HPDE6-E6E7 (cell line): ENCODE data around the gene POTEI.
"Not testable (repeated sequence)": the region's sequence is repeated elsewhere in the genome, so short reads cannot be mapped to it uniquely, and the experiment has no call there.

ENCODE experiments used
- DNase-seq: peaks from one replicate; pipeline ENCODE4 v3.0.0; 2011; ENCODE audit warnings: missing footprints; ENCODE audit errors: extremely low spot score

POTEI gene

DNA sequence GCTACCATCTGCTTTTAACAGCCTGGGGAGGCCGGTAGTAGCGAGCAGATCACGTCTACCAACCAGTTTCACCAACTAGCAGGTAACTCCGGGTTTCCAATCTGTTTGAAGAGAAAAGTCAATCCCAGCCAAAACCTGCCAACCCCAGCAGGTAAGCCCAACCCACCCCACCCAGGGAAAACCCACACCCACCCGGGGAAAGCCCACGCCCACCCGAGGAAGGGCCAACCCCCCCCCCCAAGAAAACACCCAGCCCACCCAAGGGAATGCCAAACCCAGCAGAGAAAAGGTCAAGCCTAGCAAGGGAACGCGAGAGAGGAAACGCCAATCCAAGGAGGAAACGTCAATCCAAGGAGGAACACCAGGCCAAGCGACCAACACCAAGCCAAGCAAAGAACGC, at the start of gene POTEI:
Gene POTEI, minus strand, starts transcription at position 101 of the 400 bp plus-strand sequence. Its CDS starts 93 bp downstream, at position 8.
- not testable (repeated sequence) for DNase-seq

DNA sequence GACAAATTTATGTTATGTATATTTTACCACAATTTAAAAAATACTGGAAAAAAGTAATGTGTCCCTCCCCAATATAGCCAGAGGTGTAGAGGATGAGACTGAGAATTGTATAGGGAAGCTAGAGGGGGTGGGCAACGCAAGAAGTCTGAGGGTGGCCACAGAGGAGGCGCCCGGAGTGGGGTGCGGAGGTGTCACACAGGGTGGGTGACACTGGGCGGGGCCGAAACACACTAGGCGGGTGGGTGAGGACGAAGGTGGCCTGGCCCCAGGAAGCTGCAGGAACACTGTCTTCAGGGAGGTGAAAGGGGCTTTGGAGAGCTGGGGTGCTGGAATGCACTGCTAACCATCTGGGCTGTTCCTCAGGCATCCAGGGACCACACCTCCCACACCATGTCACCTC, 47.3 kb upstream of the POTEI start:
- DNase-seq: not testable (repeated sequence)

DNA sequence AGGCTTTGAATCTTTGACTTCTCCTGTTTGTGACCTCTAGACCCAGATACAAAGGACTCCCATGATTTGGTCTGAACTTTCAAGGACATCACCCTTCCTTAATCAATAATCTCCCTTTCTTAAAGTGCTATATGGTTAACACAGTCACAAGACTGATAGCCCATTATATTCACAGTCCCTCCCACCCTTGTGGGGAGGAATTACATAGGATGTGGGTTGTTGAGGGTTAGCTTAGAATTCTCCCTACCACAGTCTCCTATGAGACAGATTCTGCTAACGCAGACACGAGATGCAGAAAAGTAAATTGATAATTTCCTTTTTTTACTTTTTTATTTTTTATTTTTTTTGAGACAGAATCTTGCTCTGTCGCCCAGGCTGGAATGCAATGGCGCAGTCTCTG, 45.0 kb upstream of the POTEI start:
- DNase-seq: not testable (repeated sequence)

DNA sequence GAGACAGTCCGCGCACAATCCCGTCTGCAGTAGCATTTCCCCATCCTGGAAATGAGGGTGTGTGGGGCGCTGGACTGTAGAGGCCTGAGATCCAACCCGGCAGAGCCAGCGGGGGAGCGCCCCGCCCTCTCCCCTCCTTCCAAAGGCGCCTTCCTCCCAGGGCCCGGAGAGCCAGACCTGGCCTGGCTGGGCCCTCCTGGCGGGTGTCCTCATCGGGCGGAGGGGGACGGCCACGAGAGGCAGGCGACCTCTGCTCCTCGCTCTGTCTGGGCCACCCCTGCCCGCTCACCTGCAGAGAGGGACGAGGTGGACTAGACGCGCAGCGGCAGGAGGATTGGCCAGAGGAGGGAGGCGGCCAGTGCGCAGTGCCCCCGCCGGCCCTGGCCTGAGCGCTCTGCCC, 40.3 kb upstream of the POTEI start:
- not testable (repeated sequence) for DNase-seq

DNA sequence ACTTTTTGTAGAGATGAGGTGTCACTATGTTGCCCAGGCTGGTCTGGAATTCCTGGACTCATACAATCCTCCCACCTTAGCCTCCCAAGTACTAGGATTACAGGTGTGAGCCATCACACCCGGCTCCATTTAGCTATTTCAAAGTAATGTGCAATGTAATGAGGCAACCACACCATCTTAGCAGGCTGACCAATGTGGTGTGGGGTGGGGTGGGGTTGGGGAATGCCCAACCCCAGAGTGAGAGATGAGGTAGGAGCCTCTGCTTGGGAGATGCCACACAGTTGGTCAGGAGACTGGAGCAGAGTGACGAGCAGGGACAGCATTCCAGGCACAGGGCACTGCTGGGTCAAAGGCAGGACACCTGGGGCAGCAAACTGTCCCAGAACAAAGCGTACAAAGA, 39.3 kb upstream of the POTEI start:
- DNase-seq: not testable (repeated sequence)

DNA sequence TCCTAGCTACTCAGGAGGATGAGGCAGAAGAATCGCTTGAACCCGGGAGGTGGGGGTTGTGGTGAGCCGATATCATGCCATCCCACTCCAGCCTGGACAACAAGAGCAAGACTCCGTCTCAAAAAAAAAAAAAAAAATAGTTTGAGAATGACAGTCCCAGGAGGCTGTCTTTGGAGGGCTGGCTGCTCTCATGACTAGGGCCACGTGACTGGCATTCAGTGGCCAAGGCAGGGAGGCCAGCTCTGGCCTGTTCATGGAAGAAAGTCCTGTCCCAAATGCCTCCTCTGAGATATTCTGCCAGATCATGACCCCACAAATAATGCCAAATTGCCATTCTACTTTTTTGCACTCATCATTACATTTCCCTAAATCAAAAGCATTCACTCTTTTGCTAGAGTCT, 35.9 kb upstream of the POTEI start:
- DNase-seq: not testable (repeated sequence)

DNA sequence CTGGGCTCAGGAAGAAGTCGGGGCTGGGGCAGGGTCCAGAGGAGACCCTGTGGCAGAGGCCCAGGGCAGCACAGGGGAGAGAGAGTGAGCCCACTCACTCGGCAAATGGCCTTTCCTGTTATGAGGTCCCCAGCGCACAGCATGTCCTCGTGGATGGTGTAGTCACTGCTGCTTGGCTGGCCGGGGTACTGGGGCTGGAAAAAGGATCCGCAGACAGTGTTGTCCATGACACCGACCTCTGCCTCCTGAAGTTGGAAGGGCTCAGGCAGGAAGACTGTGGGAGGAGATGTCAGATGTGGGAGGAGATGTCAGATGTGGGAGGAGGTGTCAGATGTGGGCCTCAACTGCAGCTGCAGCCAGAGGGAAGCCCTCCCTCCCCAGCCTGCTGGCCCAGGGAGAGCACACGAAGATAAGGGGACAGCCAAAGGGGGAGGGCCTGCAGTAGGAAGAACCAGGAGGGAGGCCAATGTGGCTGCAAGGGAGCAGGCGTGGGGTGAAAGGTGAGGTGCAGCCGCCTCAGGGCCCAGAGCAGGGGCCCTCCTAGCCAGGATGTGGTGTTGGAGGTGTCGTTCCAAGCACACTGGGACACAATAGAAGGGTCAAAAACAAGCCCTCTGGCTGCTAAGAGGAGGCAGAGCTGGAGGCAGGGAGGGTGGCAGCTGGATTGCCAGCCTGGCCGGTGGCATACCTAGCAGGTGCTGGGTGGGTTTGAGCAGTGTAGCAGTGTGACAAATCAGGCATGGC, 34.8 kb upstream of the POTEI start:
- not testable (repeated sequence) for DNase-seq

DNA sequence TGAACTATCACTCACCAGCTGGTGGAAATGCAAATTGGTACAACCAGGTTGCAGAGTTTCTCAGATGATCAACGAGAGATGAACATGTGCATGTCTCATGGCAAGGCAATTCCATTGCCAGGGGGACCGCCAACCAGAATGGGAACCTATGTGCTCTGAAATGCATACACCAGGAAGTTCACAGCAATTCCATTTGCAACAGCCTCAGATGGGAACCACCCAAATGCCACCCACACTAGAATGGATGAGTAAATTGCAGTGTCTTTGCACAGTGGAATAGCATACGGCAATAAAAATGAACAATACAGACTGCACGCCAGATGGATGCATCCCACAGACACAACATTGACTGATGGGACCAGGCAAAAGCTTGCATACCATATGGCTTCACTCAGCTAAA, 33.7 kb upstream of the POTEI start:
- DNase-seq: not testable (repeated sequence)

DNA sequence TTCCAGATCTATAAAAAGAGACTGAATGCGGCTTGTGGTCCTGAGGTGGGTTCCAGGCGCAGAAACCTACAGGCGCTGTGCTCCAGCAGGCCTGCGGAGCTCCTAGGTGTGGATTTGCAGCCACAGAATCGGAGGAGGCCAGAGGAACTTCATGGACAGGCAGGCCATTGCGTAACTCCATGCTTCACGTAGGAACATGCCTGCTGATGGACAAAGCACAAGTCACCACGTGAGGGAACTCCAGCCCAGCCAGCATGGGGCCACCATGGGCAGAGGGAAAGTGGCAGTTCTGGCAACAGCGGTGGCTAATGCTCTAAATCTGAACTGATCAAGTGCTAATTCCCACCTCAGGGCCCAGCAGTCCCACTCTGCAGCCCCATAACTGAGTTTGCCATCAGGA, 29.1 kb upstream of the POTEI start:
- not testable (repeated sequence) for DNase-seq

DNA sequence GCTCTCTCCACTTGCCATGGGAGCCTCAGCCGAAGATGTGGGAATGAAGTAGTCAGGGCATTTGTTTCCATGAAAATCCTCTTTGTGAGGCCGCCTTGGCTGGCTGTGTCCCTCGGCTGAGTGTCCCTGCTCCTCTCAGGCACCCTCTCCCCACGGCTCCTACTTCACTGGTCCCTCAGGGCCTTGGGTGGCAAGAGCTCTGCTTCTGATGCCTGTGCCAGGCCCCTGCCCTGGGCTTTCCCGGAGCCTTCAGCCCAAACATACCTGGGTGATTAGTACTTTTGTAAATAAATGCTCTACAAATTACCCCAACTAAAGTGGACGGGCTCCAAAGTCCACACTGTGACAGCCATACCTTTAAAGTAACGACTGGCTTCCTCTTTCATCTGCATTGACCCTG, 27.5 kb upstream of the POTEI start:
- not testable (repeated sequence) for DNase-seq

DNA sequence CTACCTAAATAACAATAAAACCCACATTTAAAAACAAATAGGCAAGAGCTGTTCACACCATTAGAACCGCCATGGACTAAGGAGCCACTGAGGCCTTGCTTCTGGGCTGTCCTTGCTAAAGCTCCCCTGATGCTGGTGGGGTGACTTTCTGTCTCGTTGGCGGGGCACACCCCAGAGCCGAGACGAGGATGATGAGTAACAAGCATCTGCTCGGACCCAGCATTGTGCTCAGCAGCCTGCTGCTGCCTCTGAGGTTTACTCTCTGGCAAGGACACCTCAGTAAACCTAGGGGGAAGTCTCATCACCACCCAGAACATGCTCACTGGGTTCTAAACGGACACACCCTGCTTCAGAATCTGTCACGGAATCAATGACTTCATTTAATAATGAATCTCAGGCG, 22.5 kb upstream of the POTEI start:
- not testable (repeated sequence) for DNase-seq

DNA sequence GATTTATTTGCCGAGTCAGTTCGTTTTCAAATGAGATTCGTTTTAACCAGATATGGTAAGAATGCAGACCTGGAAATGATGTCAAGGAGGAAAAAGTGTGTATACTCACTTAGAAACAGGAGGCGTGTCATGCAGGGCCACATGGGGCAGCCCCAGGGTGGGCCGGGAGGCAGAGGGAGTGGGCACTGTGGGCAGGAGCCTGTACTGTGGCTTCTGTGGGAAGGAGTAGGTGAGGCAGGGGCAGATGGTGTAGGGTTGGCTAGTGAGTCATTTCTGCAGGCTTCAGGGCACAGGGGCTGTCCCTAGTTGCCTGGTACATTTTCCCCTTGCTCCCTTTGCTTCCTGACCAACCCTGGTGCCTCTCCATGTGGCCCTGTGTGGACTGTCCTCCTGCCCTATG, 22.1 kb upstream of the POTEI start:
- not testable (repeated sequence) for DNase-seq

DNA sequence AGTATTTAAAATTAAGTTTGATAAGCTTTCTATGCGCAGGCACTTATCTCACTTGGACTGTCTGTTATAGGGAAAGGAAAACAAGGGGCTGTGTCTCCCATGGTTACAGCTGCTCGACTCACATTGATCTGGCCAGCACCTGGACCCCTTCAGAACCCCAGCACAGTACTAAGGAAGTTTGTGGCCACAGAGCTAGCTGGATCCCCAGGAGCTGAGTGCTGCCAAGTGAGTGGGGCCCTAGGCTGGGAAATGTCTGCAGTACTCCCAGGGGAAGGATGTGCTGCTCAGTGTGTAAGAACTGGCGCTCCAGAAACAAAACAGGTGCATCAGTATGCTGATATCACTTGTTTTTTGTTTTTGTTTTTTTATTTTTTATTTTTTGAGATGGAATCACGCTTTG, 21.1 kb upstream of the POTEI start:
- DNase-seq: not testable (repeated sequence)

DNA sequence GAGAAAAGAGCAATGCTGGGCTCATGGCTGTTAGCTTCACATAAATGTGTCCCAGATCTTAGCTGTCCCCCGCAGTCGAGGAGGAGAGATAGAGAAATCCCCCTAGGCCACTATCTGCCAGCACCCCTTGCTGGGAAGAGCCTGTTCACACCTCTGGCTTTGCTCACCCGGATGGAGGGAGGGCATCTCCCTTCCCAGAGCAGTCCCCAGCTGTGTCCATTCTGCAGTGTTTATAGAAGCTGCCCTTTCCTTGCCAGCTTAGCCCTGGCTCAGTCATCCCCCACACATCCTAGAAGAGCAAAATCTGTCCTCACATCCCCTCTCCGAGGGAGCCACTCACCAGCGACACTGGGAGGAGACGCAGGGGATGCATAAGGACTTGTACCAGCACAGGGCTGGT, 20.4 kb upstream of the POTEI start:
- DNase-seq: not testable (repeated sequence)

DNA sequence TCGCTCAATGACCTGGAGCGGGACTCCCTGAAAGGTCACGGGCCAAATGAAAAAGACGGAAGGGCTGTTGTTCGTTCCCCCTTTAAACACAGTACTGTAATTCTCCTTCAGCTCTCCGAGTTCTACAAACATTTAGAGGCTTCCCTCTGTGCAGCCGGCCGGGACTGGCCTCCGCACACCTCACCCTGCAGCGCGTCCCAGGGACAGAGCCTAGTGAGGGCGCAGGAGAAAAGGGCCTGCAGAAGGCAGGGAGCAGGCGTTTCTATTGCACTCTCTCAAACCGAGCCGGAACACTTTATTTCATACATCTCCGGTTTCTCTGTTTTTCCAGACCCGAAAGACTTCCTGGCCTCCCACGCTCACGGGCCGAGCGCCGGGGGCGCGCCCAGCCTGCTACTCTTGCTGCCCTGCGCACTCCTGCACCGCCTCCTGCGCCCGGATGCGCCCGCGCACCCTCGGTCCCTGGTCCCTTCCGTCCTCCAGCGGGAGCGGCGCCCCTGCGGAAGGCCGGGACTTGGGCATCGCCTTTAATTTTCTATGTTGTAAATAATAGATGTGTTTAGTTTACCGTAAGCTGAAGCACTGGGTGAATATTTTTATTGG, 18.3 kb upstream of the POTEI start:
- DNase-seq: not testable (repeated sequence)

DNA sequence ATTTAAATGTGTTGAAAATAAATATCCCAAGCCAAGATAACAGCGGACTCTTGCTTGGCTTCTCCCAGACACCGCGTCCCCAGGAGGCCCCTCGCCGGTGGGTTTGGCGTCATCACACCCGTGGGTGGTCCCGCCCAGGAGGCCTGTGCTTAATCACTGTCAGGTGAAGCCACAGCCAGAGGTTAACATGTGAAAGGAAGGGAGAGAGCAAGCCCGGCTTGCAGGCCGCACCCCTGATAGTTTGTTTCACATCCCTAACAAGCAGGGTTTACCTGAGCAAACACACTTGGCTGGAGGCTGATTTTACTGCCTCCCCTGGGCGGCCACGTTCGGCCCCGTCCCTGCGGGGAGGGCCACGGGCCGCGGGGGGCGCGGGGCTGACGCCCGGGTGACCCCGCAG, 13.3 kb upstream of the POTEI start:
- DNase-seq: not testable (repeated sequence)

DNA sequence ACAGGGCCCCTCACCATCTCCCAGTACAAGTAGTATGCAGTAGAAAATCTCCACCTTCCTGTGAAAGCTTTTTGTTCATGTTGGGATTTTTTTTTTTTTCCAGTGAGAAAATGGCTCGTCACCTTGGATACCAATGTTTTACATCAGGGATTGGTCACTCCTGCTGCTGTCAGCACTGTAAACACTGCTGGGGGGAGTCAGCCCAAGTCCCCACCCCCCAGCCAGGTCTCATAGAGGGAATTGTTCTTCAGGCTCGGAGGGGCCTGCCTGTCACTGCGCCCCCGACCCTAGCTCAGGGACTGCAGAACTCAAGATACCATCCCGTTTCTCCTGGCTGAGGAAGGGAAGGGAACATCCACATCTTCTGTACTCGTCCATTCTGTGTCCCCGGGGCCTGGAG, 11.9 kb upstream of the POTEI start, which contains the start of gene CFC1B:
Gene CFC1B, plus strand, starts transcription at position 231 of the 400 bp plus-strand sequence. CDS start 263 bp downstream, outside the sequence.
- not testable (repeated sequence) for DNase-seq

DNA sequence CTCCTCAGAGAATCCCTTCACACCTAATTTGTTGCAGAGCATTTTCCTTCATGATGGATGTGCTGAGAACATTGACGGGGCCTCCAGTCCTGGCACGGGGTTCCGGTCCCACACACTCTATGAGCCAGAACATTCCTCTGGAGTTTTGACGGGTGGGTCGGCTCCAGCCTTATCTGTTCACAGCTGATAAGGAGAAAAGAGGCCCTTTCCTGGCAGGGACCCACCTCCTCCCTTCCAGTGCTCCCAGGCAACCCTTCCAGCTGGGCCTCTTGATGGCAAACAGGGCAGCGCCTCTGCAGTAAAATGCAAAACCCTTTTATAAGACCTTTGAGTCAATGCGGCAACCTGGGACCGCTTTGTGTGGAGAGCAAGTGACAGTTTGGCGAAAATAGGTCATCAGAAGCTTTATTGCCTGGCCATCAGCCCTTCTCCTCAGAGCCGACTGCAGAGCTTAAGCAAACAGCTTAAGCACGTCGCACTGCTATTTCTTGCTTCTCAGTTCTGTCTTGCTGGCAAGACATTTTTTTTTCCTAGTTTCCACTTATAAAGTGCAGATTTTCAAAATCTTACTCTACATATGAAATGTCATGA, 9.5 kb upstream of the POTEI start:
- DNase-seq: not testable (repeated sequence)

DNA sequence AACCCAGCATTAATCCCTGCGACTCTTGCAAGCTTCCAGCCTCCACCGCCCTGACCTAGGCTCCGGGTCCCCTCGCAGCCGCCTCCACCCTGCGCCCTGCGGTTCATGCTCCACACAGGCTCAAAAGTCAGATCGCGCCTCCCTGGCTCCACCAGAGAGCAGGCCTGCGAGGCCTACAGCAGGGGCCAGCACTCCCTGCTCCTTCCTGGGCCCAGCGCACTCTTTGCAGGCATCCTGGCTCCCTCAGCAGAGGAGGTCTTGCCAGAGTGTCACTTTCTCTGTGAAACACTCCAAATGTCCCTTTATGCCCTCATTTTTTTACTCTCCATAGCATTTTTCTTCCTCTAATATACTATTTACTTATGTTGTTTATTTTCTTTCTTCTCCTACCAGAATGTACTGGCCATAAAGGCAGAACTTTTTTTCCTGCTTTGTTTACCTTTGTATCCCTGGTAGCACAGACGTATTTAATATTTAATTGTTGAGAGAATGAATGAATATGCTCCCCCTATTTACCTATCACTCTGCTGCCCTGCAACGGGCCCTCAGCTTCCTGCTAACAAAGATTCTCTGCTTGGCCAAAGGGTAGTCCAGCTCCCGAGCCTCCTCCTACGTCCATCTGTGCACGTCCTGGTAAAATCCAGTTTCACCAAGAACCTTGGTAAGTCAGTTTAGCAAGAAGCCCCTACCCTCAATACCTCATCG, 2.8 kb upstream of the POTEI start:
- DNase-seq: not testable (repeated sequence)

DNA sequence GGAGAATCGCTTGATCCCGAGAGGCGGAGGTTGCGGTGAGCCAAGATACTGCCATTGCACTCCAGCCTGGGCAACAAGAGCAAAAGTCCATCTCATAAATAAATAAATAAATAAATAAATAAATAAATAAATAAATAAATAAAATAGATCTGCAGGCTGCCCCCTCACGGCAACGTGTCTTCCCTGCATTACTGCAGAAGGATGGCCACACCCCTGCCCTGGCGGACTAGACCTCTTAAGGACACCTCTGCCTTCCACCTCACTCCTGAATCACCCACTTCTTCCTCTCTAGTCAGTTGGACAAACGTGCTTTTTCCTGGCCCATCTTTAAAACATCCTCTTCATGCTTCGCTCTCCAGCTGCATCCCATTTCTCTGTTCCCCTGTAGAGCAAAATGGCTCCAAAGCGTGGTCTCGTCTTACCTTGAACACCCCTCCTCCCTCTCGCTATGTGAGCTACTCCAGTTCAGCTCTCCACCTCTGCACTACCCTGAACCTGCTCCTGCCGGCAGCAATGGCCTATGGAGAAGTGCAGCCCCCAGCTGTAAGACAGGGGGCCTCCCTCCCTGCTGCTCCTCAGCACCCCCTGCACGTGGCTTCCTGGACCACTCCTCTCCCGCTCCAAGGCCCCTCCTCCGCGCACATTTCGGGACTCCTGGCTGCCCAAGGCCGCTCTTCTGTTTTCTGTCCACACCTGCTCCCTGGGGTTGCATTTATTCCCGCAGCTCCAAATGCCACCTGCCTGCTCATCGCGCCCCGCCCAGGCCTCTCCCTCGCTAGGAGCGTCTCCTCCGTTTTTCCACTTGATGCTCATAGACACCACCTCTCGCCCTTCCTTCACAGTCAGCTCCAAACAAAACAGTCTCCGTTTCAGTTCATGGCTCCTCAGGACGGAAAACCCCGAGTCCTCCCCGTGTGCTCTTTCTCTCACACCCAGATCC, 1.9 kb upstream of the POTEI start:
- DNase-seq: not testable (repeated sequence)

DNA sequence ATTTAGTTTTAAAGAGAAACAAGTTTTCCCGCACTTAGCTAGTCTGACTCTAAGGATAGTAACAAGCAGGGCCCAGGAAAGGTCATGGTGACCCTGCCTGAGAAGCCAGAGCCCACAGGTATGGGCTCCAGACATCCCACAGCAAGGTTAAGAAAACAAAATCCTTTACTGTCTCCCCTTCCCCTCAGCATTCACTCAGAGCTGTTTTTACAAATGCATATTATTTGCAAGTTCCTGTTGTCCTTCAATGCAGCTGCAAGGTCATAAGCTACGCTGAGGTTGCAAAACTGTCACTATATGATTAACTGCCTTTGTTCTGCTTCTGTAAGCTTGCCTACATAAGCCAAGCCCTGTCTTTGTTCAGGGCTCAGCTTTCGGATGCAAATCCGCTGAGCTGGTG, 18.1 kb downstream of the POTEI start:
- not testable (repeated sequence) for DNase-seq
